Effector memory CD8-positive, alpha-beta T cell (primary cell): ENCODE measurements around the gene GAB1.

ENCODE experiments used
- ATAC-seq: fragments of 150-1000 bp; cut with Tn5 transposase; replicated peaks from 2 replicates; pipeline ENCODE4 v1.10.0; 2021; ENCODE audit warnings: mild to moderate bottlenecking, moderate library complexity
- DNase-seq, 3 experiments: peaks; one replicate each; pipeline ENCODE4 v3.0.0; 2021
- H3K27ac Mint-ChIP-seq, 2 donors: one replicate each; pipeline ENCODE4 v1.8.0; 2022; ENCODE audit warnings: mild to moderate bottlenecking in 2 of 2, mixed read lengths in 2 of 2, moderate library complexity in 2 of 2
- H3K27me3 Mint-ChIP-seq, 2 donors: one replicate each; pipeline ENCODE4 v1.8.0; 2022; ENCODE audit warnings: mixed read lengths in 2 of 2
- H3K36me3 Mint-ChIP-seq: one replicate; pipeline ENCODE4 v1.8.0; 2022; ENCODE audit warnings: mild to moderate bottlenecking, moderate library complexity, mixed read lengths; ENCODE audit not compliant: insufficient read depth
- H3K4me1 Mint-ChIP-seq, 2 donors: one replicate each; pipeline ENCODE4 v1.8.0; 2022; ENCODE audit warnings: low read depth in 2 of 2, mixed read lengths in 2 of 2
- H3K4me3 Mint-ChIP-seq, 2 donors: one replicate each; pipeline ENCODE4 v1.8.0; 2022; ENCODE audit warnings: mild to moderate bottlenecking in 2 of 2, mixed read lengths in 2 of 2, moderate library complexity in 2 of 2
- H3K9me3 Mint-ChIP-seq, 2 donors: one replicate each; pipeline ENCODE4 v1.8.0; 2022; ENCODE audit warnings: mixed read lengths in 2 of 2

Gene GAB1

GRCh38 chr4:143311924-143312323 lies 24.8 kb upstream of the GAB1 start:
- Mint-ChIP-seq H3K9me3 (no peaks in the 10 kb centered on the region), H3K36me3 (no peaks in the 10 kb centered on the region), H3K27me3 (peaks cover 0 to 28% of the 10 kb centered on the region in 2 donors), H3K27ac (no peak overlapping the region), H3K4me3 (no peak overlapping the region), H3K4me1 (no peaks in the 10 kb centered on the region)
- no peak for ATAC-seq
- no peak for DNase-seq

GRCh38 chr4:143313521-143313920 lies 23.2 kb upstream of the GAB1 start:
- DNase-seq (no peak), ATAC-seq (no peak)
- Mint-ChIP-seq H3K4me1 (no peaks in the 10 kb centered on the region), H3K36me3 (no peaks in the 10 kb centered on the region), H3K4me3 (no peak overlapping the region), H3K27me3 (peaks cover 0 to 21% of the 10 kb centered on the region in 2 donors), H3K9me3 (no peaks in the 10 kb centered on the region), H3K27ac (no peak overlapping the region)

GRCh38 chr4:143313996-143314395 lies 22.7 kb upstream of the GAB1 start:
- Mint-ChIP-seq H3K4me3 (no peak overlapping the region), H3K9me3 (no peaks in the 10 kb centered on the region), H3K27ac (no peak overlapping the region), H3K4me1 (no peaks in the 10 kb centered on the region), H3K36me3 (no peaks in the 10 kb centered on the region), H3K27me3 (peaks cover 0 to 21% of the 10 kb centered on the region in 2 donors)
- no peak for ATAC-seq
- DNase-seq: no peak

GRCh38 chr4:143320113-143320512 lies 16.6 kb upstream of the GAB1 start:
- ATAC-seq (no peak), DNase-seq (no peak)
- no peaks in the 10 kb centered on the region for H3K9me3 Mint-ChIP-seq
- H3K4me1 Mint-ChIP-seq: no peaks in the 10 kb centered on the region
- no peak overlapping the region for H3K4me3 Mint-ChIP-seq
- no peaks in the 10 kb centered on the region for H3K36me3 Mint-ChIP-seq
- no peak overlapping the region for H3K27ac Mint-ChIP-seq
- H3K27me3 Mint-ChIP-seq: no peaks in the 10 kb centered on the region

- no peak for DNase-seq
These were observed 9.9 kb upstream of the GAB1 start for GRCh38 chr4:143326735-143327134.

GRCh38 chr4:143329985-143330384 lies 6.7 kb upstream of the GAB1 start:
- Mint-ChIP-seq H3K4me3 (no peak overlapping the region), H3K27me3 (peaks cover 21 to 39% of the 10 kb centered on the region in 2 donors), H3K4me1 (no peaks in the 10 kb centered on the region), H3K36me3 (no peaks in the 10 kb centered on the region), H3K27ac (no peak overlapping the region), H3K9me3 (no peaks in the 10 kb centered on the region)
- no peak for ATAC-seq
- DNase-seq: no peak

More at GRCh38 chr4:143326735-143327134, 9.9 kb upstream of the GAB1 start:
- ATAC-seq: no peak
- no peaks in the 10 kb centered on the region for H3K9me3 Mint-ChIP-seq
- no peak overlapping the region for H3K27ac Mint-ChIP-seq
- H3K27me3 Mint-ChIP-seq: peaks cover 11 to 21% of the 10 kb centered on the region in 2 donors
- H3K4me1 Mint-ChIP-seq: no peaks in the 10 kb centered on the region
- H3K4me3 Mint-ChIP-seq: no peak overlapping the region
- H3K36me3 Mint-ChIP-seq: no peaks in the 10 kb centered on the region

- peak overlapping the region in 1 of 2 donors; percentile 17 for H3K27ac Mint-ChIP-seq
- ATAC-seq (peak; percentile 58), DNase-seq (no peak)
- H3K4me3 Mint-ChIP-seq: peak overlapping the region; percentile 60 to 69
- H3K4me1 Mint-ChIP-seq: peaks cover 0 to 6% of the 10 kb centered on the region in 2 donors
- peaks cover 47 to 67% of the 10 kb centered on the region in 2 donors for H3K27me3 Mint-ChIP-seq
- H3K36me3 Mint-ChIP-seq: peaks cover 6% of the 10 kb centered on the region
- H3K9me3 Mint-ChIP-seq: no peaks in the 10 kb centered on the region
These were observed 496 bp upstream of the GAB1 start for GRCh38 chr4:143335979-143336780.

- ATAC-seq (no peak), DNase-seq (no peak)
- Mint-ChIP-seq H3K27ac (no peak overlapping the region), H3K36me3 (peaks cover 6% of the 10 kb centered on the region), H3K4me3 (peak overlapping the region; percentile 60 to 69), H3K4me1 (peaks cover 0 to 6% of the 10 kb centered on the region in 2 donors), H3K27me3 (peaks cover 42 to 60% of the 10 kb centered on the region in 2 donors), H3K9me3 (no peaks in the 10 kb centered on the region)
These were observed 1.1 kb downstream of the GAB1 start for GRCh38 chr4:143337600-143338287.

GRCh38 chr4:143338313-143338712 lies 1.6 kb downstream of the GAB1 start:
- no peak for ATAC-seq
- no peak overlapping the region for H3K27ac Mint-ChIP-seq
- no peak for DNase-seq
- H3K4me1 Mint-ChIP-seq: peaks cover 0 to 6% of the 10 kb centered on the region in 2 donors
- H3K4me3 Mint-ChIP-seq: peak overlapping the region in 1 of 2 donors; percentile 60
- no peaks in the 10 kb centered on the region for H3K9me3 Mint-ChIP-seq
- peaks cover 6% of the 10 kb centered on the region for H3K36me3 Mint-ChIP-seq
- H3K27me3 Mint-ChIP-seq: peaks cover 44 to 65% of the 10 kb centered on the region in 2 donors

- no peak for ATAC-seq
- Mint-ChIP-seq H3K27me3 (peaks cover 49 to 63% of the 10 kb centered on the region in 2 donors), H3K9me3 (no peaks in the 10 kb centered on the region), H3K4me3 (no peak overlapping the region), H3K27ac (no peak overlapping the region), H3K36me3 (peaks cover 6% of the 10 kb centered on the region), H3K4me1 (peaks cover 0 to 6% of the 10 kb centered on the region in 2 donors)
- no peak for DNase-seq
These were observed 2.8 kb downstream of the GAB1 start for GRCh38 chr4:143339497-143339896.

GRCh38 chr4:143341186-143341755 lies 4.6 kb downstream of the GAB1 start:
- ATAC-seq: no peak
- Mint-ChIP-seq H3K27me3 (peaks cover 49 to 50% of the 10 kb centered on the region in 2 donors), H3K27ac (no peak overlapping the region), H3K4me1 (peaks cover 0 to 6% of the 10 kb centered on the region in 2 donors), H3K9me3 (no peaks in the 10 kb centered on the region), H3K36me3 (peaks cover 6% of the 10 kb centered on the region), H3K4me3 (no peak overlapping the region)
- no peak for DNase-seq

- H3K4me1 Mint-ChIP-seq: no peaks in the 10 kb centered on the region
- DNase-seq (no peak), ATAC-seq (no peak)
- peaks cover 36 to 41% of the 10 kb centered on the region in 2 donors for H3K27me3 Mint-ChIP-seq
- H3K4me3 Mint-ChIP-seq: no peak overlapping the region
- no peak overlapping the region for H3K27ac Mint-ChIP-seq
- no peaks in the 10 kb centered on the region for H3K36me3 Mint-ChIP-seq
- H3K9me3 Mint-ChIP-seq: no peaks in the 10 kb centered on the region
These were observed 6.7 kb downstream of the GAB1 start for GRCh38 chr4:143343276-143343831.

GRCh38 chr4:143344041-143344440 lies 7.4 kb downstream of the GAB1 start:
- no peak for ATAC-seq

More at GRCh38 chr4:143344041-143344440, 7.4 kb downstream of the GAB1 start:
- H3K4me3 Mint-ChIP-seq: no peak overlapping the region
- peaks cover 29 to 34% of the 10 kb centered on the region in 2 donors for H3K27me3 Mint-ChIP-seq
- H3K4me1 Mint-ChIP-seq: no peaks in the 10 kb centered on the region
- no peak overlapping the region for H3K27ac Mint-ChIP-seq
- no peak for DNase-seq
- no peaks in the 10 kb centered on the region for H3K36me3 Mint-ChIP-seq
- no peaks in the 10 kb centered on the region for H3K9me3 Mint-ChIP-seq
